ENCODE measurements around the gene LMNA. TPM values are rescaled to one million over a fixed set of nuclear protein-coding genes. Genes with fewer than 3 reads are reported as not detected.
"Not testable (repeated sequence)": the region's sequence is repeated elsewhere in the genome, so short reads cannot be mapped to it uniquely, and the experiment has no call there.

The LMNA gene
- total RNA-seq, 1 experiment from 2014 or later = 112 TPM

GRCh38 chr1:156120318-156120717 is 5.8 kb downstream of the LMNA start:
- peaks cover 77% of the 10 kb centered on the region for H3K4me1 ChIP-seq
- Mint-ChIP-seq H3K36me3 (ENCODE audit: insufficient read depth, unreplicated experiment) (peaks cover 26% of the 10 kb centered on the region), H3K9me3 (ENCODE audit: unreplicated experiment) (no peaks in the 10 kb centered on the region), H3K4me3 (ENCODE audit: unreplicated experiment) (no peak overlapping the region), H3K27me3 (ENCODE audit: insufficient read depth, unreplicated experiment) (no peaks in the 10 kb centered on the region), H3K4me1 (ENCODE audit: low read depth, unreplicated experiment) (peaks cover 51% of the 10 kb centered on the region), H3K27ac (ENCODE audit: unreplicated experiment) (peak overlapping the region; percentile 56)
- BruUV-seq (replicated peaks) = no TSS peak
- intact Hi-C loops (cut with micrococcal nuclease; ENCODE audit: unreplicated experiment) = no loop called here
- peaks cover 4% of the 10 kb centered on the region for H3K36me3 ChIP-seq (ENCODE audit: control insufficient read depth, insufficient read depth, low read length)
- ChIA-PET CTCF (interaction anchor here (0.7 to 5.9 kb wide), 3 partner anchors 9 to 31 kb away, joined by 3 to 43 read pairs (median 4); no protein-coding TSS in a partner anchor), POLR2A (no interaction called here)
- no peak overlapping the region for H3K4me3 ChIP-seq (ENCODE audit: low read depth, low read length)
- no peaks in the 10 kb centered on the region for H3K9me3 ChIP-seq
- DNase-seq = no peak
- no peaks in the 10 kb centered on the region for H3K27me3 ChIP-seq (replicated peaks; ENCODE audit: control insufficient read depth, insufficient read depth, low read length)
- no peak for TF ChIP-seq CTCF (IDR thresholded peaks at IDR 0.05; ENCODE audit: insufficient read depth in 1 of 2, low read depth in 1 of 2, low read length in 1 of 2, severe bottlenecking in 1 of 2, unreplicated experiment in 1 of 2)

- H3K36me3 Mint-ChIP-seq (ENCODE audit: insufficient read depth, unreplicated experiment) = peaks cover 26% of the 10 kb centered on the region
- H3K9me3 ChIP-seq; H3K27ac Mint-ChIP-seq (ENCODE audit: unreplicated experiment); BruUV-seq (replicated peaks); H3K4me3 ChIP-seq (ENCODE audit: low read depth, low read length); H3K27me3 Mint-ChIP-seq (ENCODE audit: insufficient read depth, unreplicated experiment); H3K4me3 Mint-ChIP-seq (ENCODE audit: unreplicated experiment); intact Hi-C loops (cut with micrococcal nuclease; ENCODE audit: unreplicated experiment); H3K9me3 Mint-ChIP-seq (ENCODE audit: unreplicated experiment); H3K36me3 ChIP-seq (ENCODE audit: control insufficient read depth, insufficient read depth, low read length); H3K27me3 ChIP-seq (replicated peaks; ENCODE audit: control insufficient read depth, insufficient read depth, low read length); POLR2A ChIA-PET; DNase-seq: not testable (repeated sequence)
- H3K4me1 Mint-ChIP-seq (ENCODE audit: low read depth, unreplicated experiment) = peaks cover 49% of the 10 kb centered on the region
- CTCF ChIA-PET = interaction anchor here (0.7 to 1.6 kb wide), 2 partner anchors 25 to 30 kb away, joined by 3 to 4 read pairs; no protein-coding TSS in a partner anchor
- peaks cover 81% of the 10 kb centered on the region for H3K4me1 ChIP-seq
Observed at GRCh38 chr1:156121005-156121404, 6.5 kb downstream of the LMNA start.

- Mint-ChIP-seq H3K4me1 (ENCODE audit: low read depth, unreplicated experiment) (peaks cover 45% of the 10 kb centered on the region), H3K27me3 (ENCODE audit: insufficient read depth, unreplicated experiment) (no peaks in the 10 kb centered on the region), H3K36me3 (ENCODE audit: insufficient read depth, unreplicated experiment) (peaks cover 30% of the 10 kb centered on the region), H3K9me3 (ENCODE audit: unreplicated experiment) (no peaks in the 10 kb centered on the region), H3K4me3 (ENCODE audit: unreplicated experiment) (no peak overlapping the region), H3K27ac (ENCODE audit: unreplicated experiment) (no peak overlapping the region)
- no peak overlapping the region for H3K4me3 ChIP-seq (ENCODE audit: low read depth, low read length)
- H3K36me3 ChIP-seq (ENCODE audit: control insufficient read depth, insufficient read depth, low read length) = peaks cover 4% of the 10 kb centered on the region
- intact Hi-C loops (cut with micrococcal nuclease; ENCODE audit: unreplicated experiment) = no loop called here
- no peak for TF ChIP-seq CTCF (IDR thresholded peaks at IDR 0.05; ENCODE audit: insufficient read depth in 1 of 2, low read depth in 1 of 2, low read length in 1 of 2, severe bottlenecking in 1 of 2, unreplicated experiment in 1 of 2)
- no peaks in the 10 kb centered on the region for H3K9me3 ChIP-seq
- POLR2A ChIA-PET = no interaction called here
- no peaks in the 10 kb centered on the region for H3K27me3 ChIP-seq (replicated peaks; ENCODE audit: control insufficient read depth, insufficient read depth, low read length)
- peaks cover 83% of the 10 kb centered on the region for H3K4me1 ChIP-seq
- no peak for DNase-seq
- CTCF ChIA-PET = interaction anchor here (1.6 kb wide), 1 partner anchor 25 kb away, joined by 3 read pairs; no protein-coding TSS in a partner anchor
- BruUV-seq (replicated peaks) = no TSS peak
Observed at GRCh38 chr1:156121457-156121856, 6.9 kb downstream of the LMNA start.

GRCh38 chr1:156122086-156122485 is 7.6 kb downstream of the LMNA start:
- Histone ChIP-seq H3K9me3 (no peaks in the 10 kb centered on the region), H3K4me3 (ENCODE audit: low read depth, low read length) (no peak overlapping the region), H3K27me3 (replicated peaks; ENCODE audit: control insufficient read depth, insufficient read depth, low read length) (no peaks in the 10 kb centered on the region), H3K36me3 (ENCODE audit: control insufficient read depth, insufficient read depth, low read length) (peaks cover 4% of the 10 kb centered on the region), H3K4me1 (peaks cover 87% of the 10 kb centered on the region)
- peaks cover 44% of the 10 kb centered on the region for H3K4me1 Mint-ChIP-seq (ENCODE audit: low read depth, unreplicated experiment)
- peak overlapping the region; percentile 31 for H3K4me3 Mint-ChIP-seq (ENCODE audit: unreplicated experiment)
- intact Hi-C loops (cut with micrococcal nuclease; ENCODE audit: unreplicated experiment) = no loop called here
- POLR2A ChIA-PET = no interaction called here
- peak overlapping the region; percentile 92 for H3K27ac Mint-ChIP-seq (ENCODE audit: unreplicated experiment)
- no peaks in the 10 kb centered on the region for H3K27me3 Mint-ChIP-seq (ENCODE audit: insufficient read depth, unreplicated experiment)
- no TSS peak for BruUV-seq (replicated peaks)
- no peak for DNase-seq
- CTCF ChIA-PET = interaction anchor here (1.4 kb wide), 1 partner anchor 17 kb away, joined by 4 read pairs; no protein-coding TSS in a partner anchor
- no peaks in the 10 kb centered on the region for H3K9me3 Mint-ChIP-seq (ENCODE audit: unreplicated experiment)
- no peak for TF ChIP-seq CTCF (IDR thresholded peaks at IDR 0.05; ENCODE audit: insufficient read depth in 1 of 2, low read depth in 1 of 2, low read length in 1 of 2, severe bottlenecking in 1 of 2, unreplicated experiment in 1 of 2)
- H3K36me3 Mint-ChIP-seq (ENCODE audit: insufficient read depth, unreplicated experiment) = peaks cover 32% of the 10 kb centered on the region
